Esophagus squamous epithelium (tissue), 5 donors: ENCODE measurements around the gene DCC. TPM values are rescaled to one million over a fixed set of nuclear protein-coding genes. Genes with fewer than 3 reads are reported as not detected.
"Not testable (repeated sequence)": the region's sequence is repeated elsewhere in the genome, so short reads cannot be mapped to it uniquely, and the experiment has no call there.

Source experiments
- DNase-seq: peaks from one replicate; lab custom pipeline; 2025; lab: John Stamatoyannopoulos, UW
- H3K27ac ChIP-seq, 4 donors: fragments of 200-600 bp; sonication (generic); one replicate each; pipeline ENCODE4 v1.5.1; 2016 to 2019; ENCODE audit warnings: mild to moderate bottlenecking in 1 of 4
- H3K27me3 ChIP-seq, 4 donors: fragments of 200-600 bp; sonication (generic); 1 replicate in 3 of 4; 2 replicates in 1 of 4; pipeline versions ENCODE4 v1.5.1 to v1.6.0; 2017 to 2021; ENCODE audit warnings: antibody characterized with exemption in 1 of 4
- H3K36me3 ChIP-seq, 3 donors: fragments of 200-600 bp; sonication (generic); one replicate each; pipeline ENCODE4 v1.5.1; 2016 to 2019
- H3K4me1 ChIP-seq, 3 donors: fragments of 200-600 bp; sonication (generic); one replicate each; pipeline ENCODE4 v1.5.1; 2017 to 2019
- H3K4me3 ChIP-seq, 4 donors: fragments of 200-600 bp; sonication (generic); 1 replicate in 3 of 4; 2 replicates in 1 of 4; pipeline ENCODE4 v1.5.1; 2016 to 2019; ENCODE audit warnings: mild to moderate bottlenecking in 2 of 4, moderate library complexity in 1 of 4
- H3K9me3 ChIP-seq, 3 donors: fragments of 200-600 bp; sonication (generic); one replicate each; pipeline ENCODE4 v1.5.1; 2016 to 2019
- POLR2A ChIP-seq, 4 donors: fragments of 450-650 bp; IDR thresholded peaks; one replicate each; pipeline ENCODE4 v1.6.1; 2017; ENCODE audit warnings: antibody characterized with exemption in 4 of 4, mild to moderate bottlenecking in 4 of 4, moderate library complexity in 3 of 4
- WGBS, 2 donors: methylation state at CpG; one replicate each; pipeline ENCODE4 v1.1.5; 2018; 5-methylcytosine and 5-hydroxymethylcytosine counted together
- intact Hi-C: fragments of 100-400 bp; cut with DNase I; formaldehyde crosslinking; loops from one replicate; pipeline ENCODE4 v1.15.0; 2022
- total RNA-seq, 4 donors: library from RNA; depleted of rRNA; stranded (reverse); fragments of >200 nt; gene quantifications; one replicate each; pipeline ENCODE4 v1.1.0, GENCODE V29; 2016
- TF ChIP-seq, protein P1 (sequence below), 6 experiments: fragments of 450-650 bp in 4 of 6; fragments of 200-600 bp in 2 of 6; sonication (generic) in 2 of 6; IDR thresholded peaks; one replicate each; pipeline ENCODE4 v1.5.1; 2016 to 2019; ENCODE audit warnings: antibody characterized with exemption in 6 of 6, mild to moderate bottlenecking in 4 of 6, moderate library complexity in 4 of 6
- donor health status: DM: yes; HTN: yes; CAD: no.

DCC gene
- total RNA-seq, 4 donors from 2014 or later = 0.06 to 0.95 TPM; not detected in 2

DNA sequence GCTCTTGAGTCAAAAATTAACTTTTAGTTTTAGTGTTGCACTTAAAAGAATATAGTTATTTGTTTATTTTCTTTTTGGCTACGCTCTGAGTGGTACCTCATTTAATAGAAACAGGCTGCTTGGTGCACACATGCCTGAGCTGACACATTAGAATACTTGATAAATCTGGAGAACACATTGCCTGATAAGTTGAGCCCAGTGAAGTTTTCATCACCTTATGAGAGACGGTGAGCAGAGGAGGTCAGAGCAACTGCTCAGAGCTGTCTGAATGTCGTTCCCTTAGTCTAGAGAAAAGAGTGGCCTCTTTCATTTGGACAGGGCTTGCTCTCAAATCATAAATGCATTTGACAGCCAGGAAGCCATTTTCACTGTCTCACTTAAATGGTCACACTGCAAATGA is 1168.5 kb downstream of the DCC start:
- H3K4me3 ChIP-seq = no peak overlapping the region
- H3K4me1 ChIP-seq = no peaks in the 10 kb centered on the region
- H3K9me3 ChIP-seq = no peaks in the 10 kb centered on the region
- WGBS, 2 donors = 38 to 45% methylated on average over 3 of the region's 3 CpGs
- no peaks in the 10 kb centered on the region for H3K27me3 ChIP-seq
- DNase-seq = no peak
- H3K27ac ChIP-seq = no peak overlapping the region
- TF ChIP-seq, protein P1, sequence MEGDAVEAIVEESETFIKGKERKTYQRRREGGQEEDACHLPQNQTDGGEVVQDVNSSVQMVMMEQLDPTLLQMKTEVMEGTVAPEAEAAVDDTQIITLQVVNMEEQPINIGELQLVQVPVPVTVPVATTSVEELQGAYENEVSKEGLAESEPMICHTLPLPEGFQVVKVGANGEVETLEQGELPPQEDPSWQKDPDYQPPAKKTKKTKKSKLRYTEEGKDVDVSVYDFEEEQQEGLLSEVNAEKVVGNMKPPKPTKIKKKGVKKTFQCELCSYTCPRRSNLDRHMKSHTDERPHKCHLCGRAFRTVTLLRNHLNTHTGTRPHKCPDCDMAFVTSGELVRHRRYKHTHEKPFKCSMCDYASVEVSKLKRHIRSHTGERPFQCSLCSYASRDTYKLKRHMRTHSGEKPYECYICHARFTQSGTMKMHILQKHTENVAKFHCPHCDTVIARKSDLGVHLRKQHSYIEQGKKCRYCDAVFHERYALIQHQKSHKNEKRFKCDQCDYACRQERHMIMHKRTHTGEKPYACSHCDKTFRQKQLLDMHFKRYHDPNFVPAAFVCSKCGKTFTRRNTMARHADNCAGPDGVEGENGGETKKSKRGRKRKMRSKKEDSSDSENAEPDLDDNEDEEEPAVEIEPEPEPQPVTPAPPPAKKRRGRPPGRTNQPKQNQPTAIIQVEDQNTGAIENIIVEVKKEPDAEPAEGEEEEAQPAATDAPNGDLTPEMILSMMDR (IDR thresholded peaks at IDR 0.05) = no peak
- TF ChIP-seq POLR2A (IDR thresholded peaks at IDR 0.05) = no peak
- H3K36me3 ChIP-seq = no peaks in the 10 kb centered on the region
- intact Hi-C loops = no loop called here

DNA sequence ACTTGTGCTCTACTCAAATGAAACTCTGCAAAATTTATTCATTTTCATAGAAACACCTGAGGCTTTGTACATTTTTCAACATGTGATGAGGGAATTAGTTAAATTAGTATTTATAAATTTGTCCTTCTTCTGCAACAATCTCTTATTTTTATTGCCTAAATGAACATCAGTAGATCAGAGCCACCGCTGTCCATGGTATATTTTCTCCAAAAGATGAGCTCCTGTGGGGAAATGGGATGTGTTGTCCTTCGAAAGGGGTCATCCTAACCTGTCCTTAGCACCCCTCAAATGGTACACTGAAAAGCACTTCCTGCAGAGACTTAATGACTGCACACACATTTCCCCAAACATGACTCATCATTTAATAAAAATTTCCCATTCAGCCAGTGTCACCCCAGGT is 1169.9 kb downstream of the DCC start:
- TF ChIP-seq, protein P1 (IDR thresholded peaks at IDR 0.05) = no peak
- no peak for TF ChIP-seq POLR2A (IDR thresholded peaks at IDR 0.05)
- intact Hi-C loops = no loop called here

DNA sequence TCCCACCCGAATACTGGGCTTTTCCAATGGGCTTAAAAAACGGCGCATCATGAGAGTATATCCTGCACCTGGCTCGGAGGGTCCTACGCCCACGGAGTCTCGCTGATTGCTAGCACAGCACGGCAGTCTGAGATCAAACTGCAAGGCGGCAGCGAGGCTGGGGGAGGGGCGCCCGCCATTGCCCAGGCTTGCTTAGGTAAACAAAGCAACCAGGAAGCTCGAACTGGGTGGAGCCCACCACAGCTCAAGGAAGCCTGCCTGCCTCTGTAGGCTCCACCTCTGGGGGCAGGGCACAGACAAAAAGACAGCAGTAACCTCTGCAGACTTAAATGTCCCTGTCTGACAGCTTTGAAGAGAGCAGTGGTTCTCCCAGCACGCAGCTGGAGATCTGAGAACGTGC is 1171.7 kb downstream of the DCC start:
- H3K4me3 ChIP-seq, H3K27me3 ChIP-seq, DNase-seq, H3K36me3 ChIP-seq, H3K27ac ChIP-seq, intact Hi-C loops, H3K9me3 ChIP-seq, H3K4me1 ChIP-seq: not testable (repeated sequence)
- WGBS, 2 donors = 69 to 74% methylated on average over 6 to 12 of the region's 15 CpGs

More for the DNA sequence above, 1169.9 kb downstream of the DCC start:
- 54 to 79% methylated on average over 2 of the region's 2 CpGs for WGBS, 2 donors
- Histone ChIP-seq H3K27ac (no peak overlapping the region), H3K36me3 (no peaks in the 10 kb centered on the region), H3K27me3 (no peaks in the 10 kb centered on the region), H3K4me1 (no peaks in the 10 kb centered on the region), H3K9me3 (no peaks in the 10 kb centered on the region), H3K4me3 (no peak overlapping the region)
- DNase-seq = no peak

DNA sequence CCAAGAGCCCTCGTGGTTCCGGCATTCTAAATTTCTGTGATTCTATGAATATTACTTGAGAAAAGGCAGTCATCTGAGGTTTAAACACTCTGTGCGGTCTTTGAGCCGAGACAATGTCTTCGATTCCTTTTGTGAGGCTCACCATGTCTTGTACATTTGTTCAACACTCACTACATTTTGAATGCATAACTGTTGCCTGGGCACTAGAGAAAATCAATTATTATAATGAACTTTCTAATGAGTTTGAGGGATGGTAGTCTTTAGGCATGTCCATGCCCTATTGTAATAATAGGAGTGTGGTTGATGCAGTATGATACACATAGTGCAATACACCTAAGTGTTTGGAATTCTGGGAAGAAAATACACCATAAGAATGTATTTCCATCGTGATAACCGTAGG is 1181.1 kb downstream of the DCC start:
- no peak for DNase-seq
- 66 to 80% methylated on average over 7 of the region's 7 CpGs for WGBS, 2 donors
- no peaks in the 10 kb centered on the region for H3K4me1 ChIP-seq
- no peak overlapping the region for H3K27ac ChIP-seq
- intact Hi-C loops = no loop called here
- TF ChIP-seq, protein P1 (IDR thresholded peaks at IDR 0.05) = no peak
- TF ChIP-seq POLR2A (IDR thresholded peaks at IDR 0.05) = no peak
- H3K4me3 ChIP-seq = no peak overlapping the region
- H3K36me3 ChIP-seq = no peaks in the 10 kb centered on the region
- H3K9me3 ChIP-seq = no peaks in the 10 kb centered on the region
- H3K27me3 ChIP-seq = no peaks in the 10 kb centered on the region

DNA sequence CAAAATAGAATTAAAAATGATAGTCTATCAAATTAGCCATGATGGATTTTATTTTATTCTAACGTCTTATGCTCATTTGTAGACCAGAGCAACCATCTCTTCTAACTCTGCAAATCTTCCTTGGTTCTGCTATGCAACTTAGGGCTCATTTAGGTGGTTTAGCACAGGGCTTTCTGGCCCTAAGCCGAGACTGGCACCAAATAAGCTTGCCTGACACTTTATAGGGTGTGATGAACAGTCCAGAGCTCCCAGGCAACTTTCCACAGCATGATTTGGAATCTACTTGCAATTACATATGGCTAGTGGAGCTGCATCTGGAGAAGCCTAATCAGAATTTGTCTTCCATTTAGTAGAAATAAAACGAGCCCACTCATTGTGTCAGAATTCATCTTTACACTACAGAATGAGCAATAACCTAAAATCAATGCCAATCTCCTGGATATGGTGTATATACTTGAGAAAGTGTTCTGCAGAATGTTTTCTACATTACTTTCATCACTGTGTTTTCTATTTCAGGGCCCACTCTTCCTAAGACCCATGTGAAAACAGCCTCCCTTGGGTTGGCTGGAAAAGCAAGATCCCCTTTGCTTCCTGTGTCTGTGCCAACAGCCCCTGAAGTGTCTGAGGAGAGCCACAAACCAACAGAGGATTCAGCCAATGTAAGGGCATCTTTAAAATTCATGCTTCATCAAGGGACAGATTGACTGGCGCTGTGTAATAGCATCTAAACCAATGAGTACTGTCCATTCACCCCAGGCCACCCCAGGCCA is 1186.3 kb downstream of the DCC start:
- intact Hi-C loops = no loop called here
- H3K27me3 ChIP-seq = no peaks in the 10 kb centered on the region
- no peaks in the 10 kb centered on the region for H3K4me1 ChIP-seq
- H3K36me3 ChIP-seq = no peaks in the 10 kb centered on the region
- H3K4me3 ChIP-seq = no peak overlapping the region
- TF ChIP-seq POLR2A (IDR thresholded peaks at IDR 0.05) = no peak
- TF ChIP-seq, protein P1 (IDR thresholded peaks at IDR 0.05) = no peak
- no peak for DNase-seq
- 42 to 53% methylated on average over 4 of the region's 4 CpGs for WGBS, 2 donors
- H3K9me3 ChIP-seq = no peaks in the 10 kb centered on the region
- H3K27ac ChIP-seq = no peak overlapping the region
